NCI-H526 (cell line): ENCODE measurements around the gene SPACA4.

Experiments
- DNase-seq, 2 experiments: peaks; one replicate each; lab custom pipeline; 2025; lab: John Stamatoyannopoulos, UW

The SPACA4 gene

GRCh38 chr19:48596679-48597465, 9.7 kb upstream of the SPACA4 start:
- no peak for DNase-seq

GRCh38 chr19:48598996-48599700, 7.4 kb upstream of the SPACA4 start:
- DNase-seq, result no peak

GRCh38 chr19:48600679-48601417, 5.7 kb upstream of the SPACA4 start:
- DNase-seq, result no peak

GRCh38 chr19:48603001-48603400, 3.5 kb upstream of the SPACA4 start:
- DNase-seq, result no peak

- no peak for DNase-seq
Observed at GRCh38 chr19:48603449-48603848, 3.1 kb upstream of the SPACA4 start.

- DNase-seq, result no peak
Observed at GRCh38 chr19:48603850-48604249, 2.7 kb upstream of the SPACA4 start.

GRCh38 chr19:48607359-48607755, 815 bp downstream of the SPACA4 start:
- no peak for DNase-seq

GRCh38 chr19:48608798-48609263, 2.3 kb downstream of the SPACA4 start:
- DNase-seq, result peak; percentile 71 to 80

GRCh38 chr19:48609571-48610108, 3.1 kb downstream of the SPACA4 start:
- no peak for DNase-seq

- no peak for DNase-seq
Observed at GRCh38 chr19:48611872-48612271, 5.3 kb downstream of the SPACA4 start.

GRCh38 chr19:48613024-48613851, 6.7 kb downstream of the SPACA4 start:
- DNase-seq, result no peak

GRCh38 chr19:48613852-48614435, 7.4 kb downstream of the SPACA4 start:
- DNase-seq, result no peak

- DNase-seq, result peak; percentile 34 to 50
Observed at GRCh38 chr19:48614436-48615230, 8.1 kb downstream of the SPACA4 start, which contains the start of gene FAM83E. Gene FAM83E (minus strand): TSS chr19:48615076. CDS start chr19:48613372, 1,704 bp downstream.

GRCh38 chr19:48615231-48616040, 8.9 kb downstream of the SPACA4 start:
- no peak for DNase-seq

- no peak for DNase-seq
Observed at GRCh38 chr19:48616041-48616436, 9.5 kb downstream of the SPACA4 start.

- DNase-seq, result no peak
Observed at GRCh38 chr19:48616491-48617056, 10.0 kb downstream of the SPACA4 start.

GRCh38 chr19:48617146-48617937, 10.8 kb downstream of the SPACA4 start:
- DNase-seq, result no peak
